HG03442 (cell line): Measurements from ENCODE around the gene NID1.
"Not testable (repeated sequence)": the region's sequence is repeated elsewhere in the genome, so short reads cannot be mapped to it uniquely, and the experiment has no call there.

ENCODE experiments used
- ATAC-seq: cut with Tn5 transposase; IDR thresholded peaks from one replicate; pipeline ENCODE4 v1.9.1; 2021; ENCODE audit warnings: mild to moderate bottlenecking, moderate library complexity; ENCODE audit not compliant: unreplicated experiment

The NID1 gene

DNA sequence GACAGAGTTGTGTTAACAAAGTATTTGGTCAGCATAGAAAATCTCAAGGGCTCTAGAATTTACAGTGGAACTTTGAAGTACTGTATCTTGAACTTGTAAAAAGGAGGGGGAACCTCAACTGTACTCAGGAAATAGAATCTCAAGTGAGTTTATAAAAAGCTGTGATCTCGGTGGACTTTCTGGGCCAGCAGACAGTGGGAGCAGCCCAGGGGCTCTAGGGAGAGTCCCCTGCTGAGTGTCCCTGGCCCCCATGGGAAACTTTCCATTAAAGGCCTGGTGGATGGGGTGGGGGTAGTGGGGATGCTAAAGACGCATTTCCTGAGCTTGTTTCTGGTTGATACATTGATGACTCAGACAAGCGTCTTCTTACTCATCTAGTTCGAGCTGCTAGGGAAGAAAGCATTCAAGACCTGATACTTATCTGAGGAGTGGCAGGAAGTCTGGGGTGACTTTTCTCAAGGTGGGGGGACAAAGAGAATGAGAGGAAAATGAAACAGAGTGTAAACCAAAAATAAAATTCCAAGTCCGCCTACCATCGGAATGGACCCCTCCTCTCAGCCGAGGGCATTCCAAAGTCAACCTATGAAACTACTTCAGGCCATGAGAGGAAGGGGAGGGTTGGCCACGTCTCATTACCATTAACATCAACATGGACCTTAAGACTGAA is 65.5 kb downstream of the NID1 start:
- ATAC-seq = peak; percentile 79

DNA sequence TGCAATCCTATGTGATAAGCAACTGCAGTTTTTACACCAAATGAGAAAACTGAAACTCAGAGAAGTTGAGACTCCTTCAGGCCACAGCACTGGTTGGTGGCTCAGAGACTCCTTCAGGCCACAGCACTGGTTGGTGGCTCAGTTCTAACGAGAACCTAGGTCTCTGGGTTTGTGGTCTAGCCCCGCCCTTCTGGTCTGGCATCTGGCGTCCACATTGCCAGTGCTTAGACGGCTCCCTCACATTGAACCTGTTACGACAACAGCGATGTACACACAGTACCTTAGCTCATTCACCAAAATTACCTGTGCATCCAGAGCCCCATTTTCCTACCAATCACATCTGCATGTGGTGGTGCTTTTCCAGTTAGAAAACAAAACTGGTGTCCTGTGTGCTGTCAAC is 66.1 kb downstream of the NID1 start:
- ATAC-seq = peak; percentile 21

DNA sequence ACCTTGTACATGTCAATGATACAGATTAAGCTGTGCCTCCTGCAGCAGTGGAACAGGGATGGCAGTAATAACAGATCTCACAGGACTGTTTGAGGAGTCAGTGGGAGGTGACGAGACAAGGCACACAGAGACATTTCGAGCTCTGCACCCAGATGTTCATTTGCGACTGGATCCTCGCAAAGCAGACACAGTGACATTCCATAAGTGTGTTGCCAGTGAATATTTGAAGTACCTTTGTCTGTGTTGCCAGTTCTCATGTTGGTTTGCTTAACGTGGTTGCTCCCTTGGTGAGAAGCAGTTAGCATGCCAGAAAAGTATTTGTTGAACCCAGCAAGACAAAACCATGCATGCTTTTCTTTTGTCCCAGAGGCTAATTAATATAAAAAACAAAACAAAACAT is 67.0 kb downstream of the NID1 start:
- ATAC-seq = no peak

DNA sequence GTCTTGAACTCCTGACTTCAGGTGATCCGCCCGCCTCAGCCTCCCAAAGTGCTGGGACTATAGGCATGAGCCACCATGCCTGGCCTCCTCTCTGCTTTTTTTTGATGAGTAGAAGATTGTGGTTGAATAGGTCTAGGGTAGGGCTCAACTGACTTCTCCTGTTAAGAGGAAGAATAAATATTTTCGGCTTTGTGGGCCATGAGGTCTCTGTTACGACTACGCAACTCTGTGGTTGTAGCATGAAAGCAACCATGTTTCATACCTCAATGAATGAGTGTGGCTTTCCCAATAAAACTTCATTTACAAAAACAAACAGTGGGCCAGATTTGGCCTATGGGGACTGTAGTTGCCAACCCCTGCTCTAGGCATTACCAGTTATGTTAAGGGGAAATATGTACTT is 67.8 kb downstream of the NID1 start:
- no peak for ATAC-seq

DNA sequence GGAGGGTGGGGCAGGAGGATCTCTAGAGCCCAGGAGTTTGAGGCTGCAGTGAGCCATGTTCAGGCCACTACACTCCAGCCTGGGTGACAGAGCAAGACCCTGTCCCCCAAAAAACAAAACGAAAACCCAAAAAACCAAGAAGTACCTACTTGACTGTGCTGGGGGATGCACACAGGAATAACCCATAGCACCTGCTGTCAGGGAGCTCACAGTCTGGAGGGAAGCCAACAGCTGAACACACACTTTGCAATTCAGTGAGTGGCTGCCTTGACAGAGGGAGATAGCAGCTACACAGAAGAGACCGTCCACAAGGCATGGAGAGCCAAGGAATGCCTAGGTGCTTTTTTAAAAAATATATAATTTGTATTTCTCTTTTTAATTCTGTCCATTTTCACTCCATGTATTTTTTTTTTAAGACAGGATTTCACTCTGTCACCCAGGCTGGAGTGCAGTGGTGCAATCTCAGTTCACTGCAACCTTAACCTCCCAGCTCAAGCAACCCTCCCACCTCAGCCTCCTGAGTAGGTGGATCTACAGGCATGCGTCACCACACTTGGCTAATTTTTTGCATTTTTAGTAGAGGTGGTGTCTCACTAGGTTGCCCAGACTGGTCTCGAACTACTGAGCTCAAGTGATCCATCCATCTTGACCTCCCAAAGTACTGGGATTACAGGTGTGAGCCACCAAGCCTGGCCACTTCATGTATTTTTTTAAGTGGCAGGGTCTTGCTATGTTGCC is 68.7 kb downstream of the NID1 start:
- ATAC-seq = no peak

DNA sequence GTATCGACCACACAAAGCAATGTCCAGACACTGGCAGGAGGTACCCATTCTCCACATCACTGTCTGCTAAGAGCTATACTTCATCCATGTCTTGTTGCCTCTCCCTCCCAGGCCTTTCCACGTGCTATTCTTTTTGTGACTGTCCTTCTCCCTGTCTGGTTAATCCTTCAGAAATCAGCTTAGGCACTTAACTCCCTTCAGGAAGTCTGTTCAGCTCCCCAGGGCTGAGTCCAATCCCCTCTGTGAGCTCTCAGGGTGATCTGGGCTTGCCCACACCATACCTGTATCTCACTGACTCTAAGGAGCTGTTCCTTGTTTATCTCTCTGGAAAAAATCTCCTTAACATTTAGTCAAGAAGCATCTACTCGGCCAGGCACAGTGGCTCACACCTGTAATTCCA is 69.4 kb downstream of the NID1 start:
- ATAC-seq = no peak

DNA sequence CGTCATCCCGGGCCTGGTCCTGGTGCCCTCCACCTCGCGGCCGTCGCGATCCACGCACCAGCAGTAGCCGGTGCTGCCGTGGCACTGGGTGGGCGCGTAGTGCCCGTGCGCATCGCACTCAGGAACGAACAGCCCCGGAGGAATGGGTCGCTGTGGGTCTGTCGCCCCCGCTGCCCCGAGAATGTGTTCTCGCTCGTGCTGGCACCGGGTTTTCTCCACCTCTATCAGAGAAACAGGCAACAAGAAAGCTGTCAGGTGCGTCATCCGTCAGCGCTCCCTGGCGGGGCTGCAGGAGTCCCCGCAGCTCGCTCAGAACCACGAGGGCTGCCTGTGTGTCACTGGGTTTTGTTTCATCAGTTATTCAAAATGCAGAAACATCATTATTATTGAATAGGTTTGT is 71.2 kb downstream of the NID1 start:
- no peak for ATAC-seq

DNA sequence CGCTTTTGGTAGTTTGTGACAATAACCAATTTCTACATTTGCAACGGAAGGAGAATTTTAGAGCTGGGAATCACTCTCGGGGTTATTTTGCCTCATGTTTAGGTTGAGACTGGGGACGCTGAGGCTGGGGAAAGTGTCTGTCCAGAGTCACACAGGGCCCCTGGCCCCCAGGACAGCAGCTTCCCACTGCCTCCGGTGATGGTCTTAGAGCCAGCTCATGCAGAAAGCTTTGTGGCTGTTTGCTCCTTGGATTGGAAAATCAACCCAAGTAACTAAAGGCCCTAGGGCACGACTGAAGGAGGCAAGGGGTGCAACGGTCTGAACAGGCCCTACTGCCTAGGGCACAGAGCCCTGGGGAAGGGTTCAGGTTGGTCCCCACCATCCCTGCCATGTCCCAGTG is 72.0 kb downstream of the NID1 start:
- ATAC-seq = no peak

DNA sequence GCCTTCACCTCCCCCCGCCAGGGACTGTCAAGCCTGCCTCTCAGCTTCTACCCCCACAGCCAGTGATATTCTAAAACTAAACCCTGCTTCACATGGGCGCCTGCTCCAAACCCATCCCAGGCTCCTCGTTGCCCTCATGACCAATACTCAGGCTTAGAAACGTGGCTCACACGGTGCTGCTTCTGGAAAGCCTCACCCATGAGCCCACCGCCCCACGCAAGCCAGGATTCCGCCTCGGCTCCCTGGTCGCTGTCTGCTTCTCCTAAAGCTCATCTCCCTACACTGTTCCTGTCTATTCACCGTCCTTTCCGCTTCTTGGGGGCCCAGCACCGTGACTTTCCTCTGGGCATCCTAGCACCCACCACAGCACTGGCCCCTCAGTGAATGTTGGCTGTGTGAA is 72.5 kb downstream of the NID1 start:
- ATAC-seq = no peak

DNA sequence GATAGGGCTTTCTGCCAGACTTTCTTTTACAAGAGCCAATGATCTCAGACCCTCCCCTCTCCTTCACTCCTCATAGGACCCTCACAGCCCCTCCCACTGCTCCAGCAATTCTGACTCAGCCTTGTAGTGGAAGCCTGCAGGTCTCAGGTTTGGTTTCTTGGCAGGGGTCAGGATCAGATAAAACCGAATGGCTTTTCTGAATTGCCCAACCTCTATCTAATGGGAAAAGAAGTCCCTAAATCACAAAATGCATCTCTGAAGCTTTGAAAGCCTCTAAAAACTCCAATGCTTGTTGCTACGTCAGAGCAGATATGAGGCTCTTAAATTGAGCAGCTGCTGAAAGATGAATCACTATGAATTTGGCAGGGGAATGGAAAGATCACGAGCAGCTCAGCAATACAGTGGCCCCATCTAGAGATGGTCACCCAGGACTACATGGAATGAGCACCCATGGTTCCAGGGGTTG is 74.5 kb downstream of the NID1 start:
- ATAC-seq = no peak

DNA sequence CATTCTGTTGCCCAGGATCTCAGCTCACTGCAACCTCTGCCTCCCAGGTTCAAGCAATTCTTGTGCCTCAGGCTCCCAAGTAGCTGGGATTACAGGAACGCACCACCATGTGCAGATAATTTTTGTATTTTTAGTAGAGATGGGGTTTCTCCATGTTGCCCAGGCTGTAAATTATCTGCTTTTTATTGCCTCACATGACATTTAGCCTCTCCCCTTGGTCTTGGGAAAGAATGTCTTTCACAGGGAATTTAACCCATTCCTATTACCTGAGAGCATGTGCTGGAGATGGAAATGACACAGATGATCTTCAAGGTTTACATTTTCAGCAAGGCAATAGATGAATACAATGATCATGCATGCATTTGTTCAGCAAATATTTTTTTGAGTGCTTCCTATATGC is 75.8 kb downstream of the NID1 start:
- no peak for ATAC-seq

DNA sequence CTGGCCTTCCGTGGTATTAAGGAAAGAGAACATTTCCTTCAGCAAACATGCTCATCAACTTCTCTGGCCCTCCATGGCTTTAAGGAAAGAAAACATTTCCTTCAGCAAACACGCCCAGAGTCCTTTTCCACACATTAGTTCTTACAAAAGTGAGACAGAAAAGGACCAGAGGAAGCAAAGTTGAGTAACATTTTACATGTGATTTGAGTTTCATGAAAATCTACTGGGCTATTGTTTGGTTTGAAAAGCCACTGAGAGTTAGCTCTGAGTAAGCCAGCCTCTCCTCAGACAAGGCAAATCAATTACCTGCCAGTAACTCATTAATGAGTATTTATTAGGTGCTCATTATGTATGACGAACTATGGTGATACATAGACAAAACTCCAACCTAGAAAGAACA is 78.0 kb downstream of the NID1 start:
- no peak for ATAC-seq

DNA sequence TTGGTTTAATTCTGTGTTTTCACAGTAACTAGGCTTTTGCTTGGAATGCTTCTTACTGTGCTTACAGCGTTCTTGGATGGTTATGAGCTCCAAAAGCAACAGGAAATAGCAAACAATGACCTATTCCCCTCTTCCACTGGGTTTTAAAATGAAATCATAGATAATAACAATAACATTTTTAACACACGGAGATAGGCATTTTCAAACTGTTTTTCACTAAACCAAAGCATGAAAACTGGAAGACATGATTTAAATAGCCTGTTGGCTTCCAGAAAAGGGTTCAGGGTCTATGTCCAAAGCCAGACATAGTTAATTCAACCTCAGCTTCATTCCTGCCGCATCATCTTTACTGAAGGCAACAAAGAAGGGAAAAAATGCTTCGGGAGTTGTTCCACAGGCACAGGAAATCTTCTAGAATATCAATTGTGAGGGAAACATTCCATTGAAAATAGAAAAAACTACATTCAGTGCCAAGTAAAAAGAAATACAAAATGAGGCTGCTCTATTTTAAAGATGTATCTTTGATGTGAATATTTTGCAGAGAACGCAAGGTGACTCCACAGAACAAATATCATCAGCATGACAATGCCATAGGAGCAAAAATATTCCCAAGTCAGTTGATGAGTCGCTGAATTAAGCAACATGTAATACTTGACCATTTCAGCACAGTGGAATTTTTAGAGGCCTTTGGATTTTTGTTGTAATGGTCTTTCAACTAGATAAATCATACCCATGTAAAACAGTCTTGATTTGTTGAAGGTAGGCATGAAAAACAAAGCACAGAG is 80.7 kb downstream of the NID1 start:
- ATAC-seq = no peak

DNA sequence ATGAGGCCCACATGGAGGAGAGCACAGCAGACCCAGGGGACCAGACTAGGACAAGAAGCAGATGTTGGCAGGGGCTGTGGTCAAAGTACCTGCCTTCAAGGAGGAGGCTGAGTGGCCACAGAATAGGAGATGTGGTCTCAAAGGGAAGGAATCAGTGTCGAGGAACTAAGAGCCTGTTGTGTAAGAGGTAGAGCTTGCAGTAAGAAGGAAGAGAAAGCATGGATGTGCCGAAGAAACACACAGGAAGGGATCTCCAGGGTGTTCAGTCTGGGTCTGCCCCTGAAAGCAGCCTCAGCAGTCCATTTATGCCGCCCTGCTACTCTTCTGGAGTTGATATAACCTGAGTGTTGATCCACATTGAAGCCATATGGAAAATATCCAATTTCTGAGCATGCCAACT is 83.9 kb downstream of the NID1 start:
- no peak for ATAC-seq

DNA sequence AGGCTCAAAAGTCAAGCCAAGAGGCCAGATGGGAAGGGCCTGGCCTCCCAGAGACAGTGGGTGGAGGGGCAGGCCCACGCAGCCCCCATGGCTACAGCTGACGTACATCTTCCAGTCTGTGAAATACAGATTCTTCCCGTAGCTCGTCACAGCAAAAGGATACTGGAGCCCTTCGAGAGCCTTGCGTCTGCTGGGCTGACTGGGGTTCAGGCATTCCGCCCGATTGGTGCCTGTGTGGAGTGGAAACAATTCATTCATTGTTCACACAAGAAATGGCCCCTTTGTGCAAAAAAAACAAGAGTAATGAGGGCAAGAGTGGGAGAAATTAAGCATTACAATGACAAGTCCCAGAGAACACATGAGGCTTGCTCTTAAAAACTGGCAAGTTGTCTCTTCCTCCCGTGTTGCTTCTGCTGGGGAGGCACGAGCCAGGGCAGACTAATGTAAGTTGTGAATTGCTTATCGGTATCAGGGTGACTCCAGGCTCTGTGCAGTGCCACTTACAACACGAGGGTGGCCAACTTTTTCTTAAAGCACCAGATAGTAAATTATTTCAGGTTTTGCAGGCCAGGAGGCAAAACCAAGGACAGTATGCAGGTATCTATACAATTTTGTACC is 85.1 kb downstream of the NID1 start:
- ATAC-seq = no peak

DNA sequence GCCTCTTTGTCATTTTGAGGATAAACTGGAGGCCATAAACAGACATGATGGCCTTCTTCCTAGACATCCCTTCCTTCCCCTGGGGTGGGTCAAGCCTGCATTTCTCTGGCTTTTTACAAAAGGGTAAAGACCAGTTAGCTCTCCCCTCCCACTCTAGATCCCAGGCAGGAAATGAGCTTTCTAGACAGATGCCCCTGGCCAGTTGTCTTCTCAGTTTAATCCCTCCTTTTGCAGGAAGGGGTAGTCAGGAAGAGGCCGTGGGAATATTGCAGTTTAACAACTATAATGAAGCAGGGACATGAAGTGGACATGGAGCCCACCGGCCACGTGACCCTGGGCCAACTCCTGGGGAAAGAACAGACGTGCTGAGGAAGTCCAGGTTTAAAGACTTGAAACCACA is 85.7 kb downstream of the NID1 start:
- no peak for ATAC-seq

DNA sequence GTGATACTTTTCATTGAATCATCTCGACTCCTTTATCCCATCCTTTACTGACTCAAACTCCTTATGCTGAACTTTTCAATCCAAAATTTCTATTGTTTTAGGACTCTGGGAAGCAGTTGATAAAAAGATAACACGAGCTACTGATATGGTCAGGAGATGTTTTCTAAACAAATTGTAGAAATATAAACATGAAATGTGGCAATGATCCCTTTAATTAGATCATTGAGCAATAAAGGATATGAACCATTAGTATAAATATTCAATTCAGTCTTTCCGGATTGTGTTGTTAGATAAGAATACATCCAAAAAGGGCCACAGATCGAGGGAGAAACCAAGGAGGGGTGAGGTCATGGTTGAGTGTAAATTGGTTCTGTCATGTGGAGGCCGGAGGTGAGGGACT is 88.4 kb downstream of the NID1 start:
- ATAC-seq = no peak

DNA sequence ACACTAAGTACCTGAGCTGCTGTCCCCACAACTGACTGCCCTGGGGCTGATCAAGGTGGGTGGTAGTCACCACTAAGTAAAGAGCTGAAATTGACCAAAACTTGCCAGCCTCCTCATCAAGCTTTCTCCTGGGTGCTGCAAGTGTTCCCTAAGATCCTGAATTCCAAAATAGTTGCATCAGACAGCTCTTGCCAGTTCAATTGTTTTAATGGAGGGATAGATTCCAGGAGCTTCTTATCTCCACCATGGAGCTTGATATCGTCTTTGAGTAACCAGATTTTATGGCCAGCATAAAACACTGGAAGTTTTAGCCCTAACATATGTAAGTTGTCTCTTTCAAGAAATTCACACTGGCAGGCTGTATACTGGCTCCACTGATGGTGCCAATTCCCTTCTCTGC is 90.3 kb downstream of the NID1 start:
- ATAC-seq = no peak

DNA sequence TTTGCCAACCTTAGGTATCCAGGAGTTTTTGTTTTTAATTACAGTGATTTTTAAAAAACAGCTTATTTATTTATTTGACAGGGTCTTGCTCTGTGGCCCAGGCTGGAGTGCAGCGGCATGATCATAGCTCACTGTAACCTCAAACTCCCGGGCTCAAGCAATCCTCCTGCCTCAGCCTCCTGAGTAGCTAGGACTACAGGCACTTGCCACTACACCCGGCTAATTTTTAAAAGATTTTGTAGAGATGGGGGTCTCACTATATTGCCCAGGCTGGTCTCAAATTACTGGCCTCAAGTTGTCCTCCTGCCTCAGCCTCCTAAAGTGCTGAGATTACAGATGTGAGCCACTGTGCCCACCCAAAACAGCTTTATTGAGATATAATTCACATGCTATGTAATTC is 92.2 kb downstream of the NID1 start:
- not testable (repeated sequence) for ATAC-seq

DNA sequence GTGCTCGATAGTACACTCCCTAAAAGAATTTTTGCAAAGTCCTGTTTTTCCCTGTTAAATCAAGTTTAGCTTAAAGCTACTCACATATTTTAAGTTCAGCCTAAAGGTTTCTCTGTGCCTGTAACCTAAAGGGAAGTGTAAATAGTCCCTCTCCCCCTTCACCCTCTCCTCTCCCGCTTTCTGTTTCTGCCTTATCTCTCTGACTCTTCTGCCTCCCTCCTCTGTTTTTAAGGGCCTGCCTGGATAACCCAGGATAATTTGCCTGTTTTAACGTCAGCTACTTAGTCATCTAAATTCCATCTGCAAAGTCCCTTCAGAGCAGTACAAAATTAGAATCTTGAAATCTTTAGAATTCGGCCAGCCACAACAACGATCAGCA is 92.6 kb downstream of the NID1 start:
- ATAC-seq = peak; percentile 34

DNA sequence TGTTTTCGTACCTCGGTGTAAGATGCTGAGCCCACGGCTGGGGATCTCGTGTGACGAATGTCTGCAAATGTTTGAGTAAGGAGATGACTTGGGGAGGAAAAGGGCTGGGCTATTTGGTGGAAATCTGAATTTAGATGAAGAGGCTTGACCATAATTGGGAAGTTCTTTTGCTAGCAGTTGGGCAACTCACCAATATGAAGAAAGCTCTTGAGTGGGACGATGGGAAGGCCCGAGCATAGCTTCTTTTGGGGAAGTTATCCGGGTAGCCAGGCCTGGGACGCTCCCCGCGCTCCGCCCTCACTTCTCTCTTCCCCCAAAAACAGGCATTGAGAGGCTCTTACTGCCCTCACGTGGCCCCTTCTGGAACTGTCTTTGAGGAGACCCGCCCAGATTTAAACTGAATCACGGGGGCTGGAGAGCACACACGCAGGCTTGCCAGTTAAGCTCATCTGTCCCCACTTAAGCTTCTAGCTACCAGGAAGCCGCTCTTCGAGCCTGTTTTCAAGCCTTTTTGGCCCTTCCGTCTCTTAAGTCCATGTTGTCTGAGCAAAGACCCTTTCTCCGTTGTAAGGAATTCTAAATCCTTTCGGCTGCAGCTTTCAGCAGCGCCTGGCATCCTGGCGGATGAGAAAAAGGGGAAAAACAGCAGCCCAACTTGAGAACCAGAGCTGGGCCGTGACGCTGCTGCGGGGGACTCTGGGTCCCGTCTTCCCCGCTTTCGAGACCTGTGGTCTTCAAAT is 93.1 kb downstream of the NID1 start:
- peak; percentile 93 for ATAC-seq
